ENCODE results near the gene RPS27. TPM values are rescaled to one million over a fixed set of nuclear protein-coding genes. Genes with fewer than 3 reads are reported as not detected.

Gene RPS27
- total RNA-seq, result 100 to 1,000 TPM; 538 to 734 TPM

- Histone ChIP-seq H3K27me3 (no peaks in the 10 kb centered on the region), H3K36me3 (replicated peaks in 1 of 2; ENCODE audit: insufficient read depth in 1 of 2, low read depth in 2 of 2) (peaks cover 0 to 6% of the 10 kb centered on the region in 2 donors), H3K27ac (peak within 1 kb of the TSS; percentile 91 to 95 (median 94)), H3K9me3 (no peaks in the 10 kb centered on the region), H3K4me3 (peak within 1 kb of the TSS; percentile 63 to 72), H3K4me1 (peaks cover 38% of the 10 kb centered on the region)
- WGBS, 2 donors, result 0 to 1% methylated on average over 10 to 36 of the region's 36 CpGs
- TF ChIP-seq POLR2A (IDR thresholded peaks at IDR 0.05) (peak; percentile 94 to 99 (median 99)), CTCF (IDR thresholded peaks at IDR 0.05) (peak in 1 of 7 experiments; percentile 19)
- ATAC-seq, result peak; percentile 84
- intact Hi-C loops (cut with DNase I), result no loop called here
- DNase-seq, result peak; percentile 93 to 98 (median 95)
Measured at GRCh38 chr1:153990468-153991150, at the start of gene RPS27. RPS27 (plus strand) TSS chr1:153990762; CDS start chr1:153990797, 35 bp downstream.

- H3K27ac ChIP-seq, result no peak overlapping the region
- H3K4me1 ChIP-seq, result peaks cover 26% of the 10 kb centered on the region
- intact Hi-C loops (cut with DNase I), result loop anchor here (10.0 kb wide), 1 partner anchor 137 kb away; no protein-coding TSS in a partner anchor
- peaks cover 3 to 9% of the 10 kb centered on the region in 2 donors for H3K36me3 ChIP-seq (replicated peaks in 1 of 2; ENCODE audit: insufficient read depth in 1 of 2, low read depth in 2 of 2)
- TF ChIP-seq CTCF (IDR thresholded peaks at IDR 0.05) (no peak), POLR2A (IDR thresholded peaks at IDR 0.05) (no peak)
- 93 to 95% methylated on average over 23 to 34 of the region's 34 CpGs for WGBS, 2 donors
- no peaks in the 10 kb centered on the region for H3K27me3 ChIP-seq
- no peak for DNase-seq
- H3K4me3 ChIP-seq, result no peak overlapping the region
- H3K9me3 ChIP-seq, result no peaks in the 10 kb centered on the region
- ATAC-seq, result no peak
Measured at GRCh38 chr1:153941826-153942725, 48.5 kb upstream of the RPS27 start.

- ATAC-seq, result no peak
- intact Hi-C loops (cut with DNase I), result loop anchor here (10.0 kb wide), 1 partner anchor 138 kb away; no protein-coding TSS in a partner anchor
Measured at GRCh38 chr1:153942766-153943549, 47.6 kb upstream of the RPS27 start.

More at GRCh38 chr1:153942766-153943549, 47.6 kb upstream of the RPS27 start:
- peaks cover 3 to 4% of the 10 kb centered on the region in 2 donors for H3K36me3 ChIP-seq (replicated peaks in 1 of 2; ENCODE audit: insufficient read depth in 1 of 2, low read depth in 2 of 2)
- no peak overlapping the region for H3K4me3 ChIP-seq
- H3K27ac ChIP-seq, result no peak overlapping the region
- no peak for TF ChIP-seq POLR2A (IDR thresholded peaks at IDR 0.05)
- no peak for TF ChIP-seq CTCF (IDR thresholded peaks at IDR 0.05)
- 89 to 100% methylated on average over 3 to 11 of the region's 11 CpGs for WGBS, 2 donors
- no peaks in the 10 kb centered on the region for H3K9me3 ChIP-seq
- DNase-seq, result no peak
- no peaks in the 10 kb centered on the region for H3K27me3 ChIP-seq
- peaks cover 26% of the 10 kb centered on the region for H3K4me1 ChIP-seq
